ENCODE results near the gene GANAB. TPM values are rescaled to one million over a fixed set of nuclear protein-coding genes. Genes with fewer than 3 reads are reported as not detected.

GANAB gene
- total and polyA plus RNA-seq, 2 of the 13 experiments (the other 11 are each of a cell fraction or from before 2014, with no cell fraction given): 99.5 to 234 TPM

DNA sequence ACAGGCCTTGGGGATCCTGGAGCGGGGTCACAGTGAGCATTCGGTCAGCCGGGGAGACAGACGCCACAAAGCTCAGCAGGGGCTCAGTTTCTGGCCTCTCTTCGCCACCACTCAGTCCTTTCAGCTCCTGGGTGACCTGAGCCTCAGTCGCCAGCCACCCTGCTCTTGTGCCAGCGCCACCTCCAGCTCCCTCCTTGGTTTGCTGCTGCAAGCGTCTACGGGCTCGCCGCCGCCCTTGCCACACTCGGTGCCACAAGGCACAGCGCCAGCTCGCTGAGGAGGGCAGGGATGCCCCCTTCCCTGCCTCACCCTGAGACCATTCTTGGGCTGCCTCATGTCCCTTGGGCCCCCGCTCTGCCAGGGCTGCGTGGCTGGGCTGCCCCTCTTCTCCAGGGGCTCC lies 71.3 kb downstream of the GANAB start (continued):
- TF ChIP-seq, protein P1, sequence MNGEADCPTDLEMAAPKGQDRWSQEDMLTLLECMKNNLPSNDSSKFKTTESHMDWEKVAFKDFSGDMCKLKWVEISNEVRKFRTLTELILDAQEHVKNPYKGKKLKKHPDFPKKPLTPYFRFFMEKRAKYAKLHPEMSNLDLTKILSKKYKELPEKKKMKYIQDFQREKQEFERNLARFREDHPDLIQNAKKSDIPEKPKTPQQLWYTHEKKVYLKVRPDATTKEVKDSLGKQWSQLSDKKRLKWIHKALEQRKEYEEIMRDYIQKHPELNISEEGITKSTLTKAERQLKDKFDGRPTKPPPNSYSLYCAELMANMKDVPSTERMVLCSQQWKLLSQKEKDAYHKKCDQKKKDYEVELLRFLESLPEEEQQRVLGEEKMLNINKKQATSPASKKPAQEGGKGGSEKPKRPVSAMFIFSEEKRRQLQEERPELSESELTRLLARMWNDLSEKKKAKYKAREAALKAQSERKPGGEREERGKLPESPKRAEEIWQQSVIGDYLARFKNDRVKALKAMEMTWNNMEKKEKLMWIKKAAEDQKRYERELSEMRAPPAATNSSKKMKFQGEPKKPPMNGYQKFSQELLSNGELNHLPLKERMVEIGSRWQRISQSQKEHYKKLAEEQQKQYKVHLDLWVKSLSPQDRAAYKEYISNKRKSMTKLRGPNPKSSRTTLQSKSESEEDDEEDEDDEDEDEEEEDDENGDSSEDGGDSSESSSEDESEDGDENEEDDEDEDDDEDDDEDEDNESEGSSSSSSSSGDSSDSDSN (CRISPR knock-in tag; IDR thresholded peaks at IDR 0.05): no peak
- no peak for TF ChIP-seq ZNF552 (CRISPR knock-in tag; IDR thresholded peaks at IDR 0.05; ENCODE audit: borderline replicate concordance)
- TF ChIP-seq ZNF781 (CRISPR knock-in tag; IDR thresholded peaks at IDR 0.05; ENCODE audit: borderline replicate concordance, not compliant biosample characterization): no peak
- no peak for TF ChIP-seq ZNF18 (CRISPR knock-in tag; IDR thresholded peaks at IDR 0.05; ENCODE audit: insufficient replicate concordance)
- no peak for TF ChIP-seq YEATS4 (CRISPR knock-in tag; IDR thresholded peaks at IDR 0.05; ENCODE audit: borderline replicate concordance)
- TF ChIP-seq HOXD1 (CRISPR knock-in tag; IDR thresholded peaks at IDR 0.05): no peak
- TF ChIP-seq CBX5 (CRISPR knock-in tag; IDR thresholded peaks at IDR 0.05; ENCODE audit: borderline replicate concordance): no peak
- no peak for TF ChIP-seq ZFP36L1 (CRISPR knock-in tag; IDR thresholded peaks at IDR 0.05)
- TF ChIP-seq ZFP1 (CRISPR knock-in tag; IDR thresholded peaks at IDR 0.05): no peak
- TF ChIP-seq ZKSCAN8 (CRISPR knock-in tag; IDR thresholded peaks at IDR 0.05; ENCODE audit: borderline replicate concordance): no peak
- TF ChIP-seq SIX1 (CRISPR knock-in tag; IDR thresholded peaks at IDR 0.05; ENCODE audit: borderline replicate concordance): no peak
- no peak for TF ChIP-seq ZNF589 (CRISPR knock-in tag; conservative IDR thresholded peaks at IDR 0.05)
- no peak for TF ChIP-seq ZSCAN31 (CRISPR knock-in tag; IDR thresholded peaks at IDR 0.05; ENCODE audit: low read depth)
- TF ChIP-seq, protein P2, sequence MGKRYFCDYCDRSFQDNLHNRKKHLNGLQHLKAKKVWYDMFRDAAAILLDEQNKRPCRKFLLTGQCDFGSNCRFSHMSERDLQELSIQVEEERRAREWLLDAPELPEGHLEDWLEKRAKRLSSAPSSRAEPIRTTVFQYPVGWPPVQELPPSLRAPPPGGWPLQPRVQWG (CRISPR knock-in tag; IDR thresholded peaks at IDR 0.05; ENCODE audit: borderline replicate concordance, low read depth): no peak
- no peak for TF ChIP-seq MEF2D (CRISPR knock-in tag; IDR thresholded peaks at IDR 0.05)
- no peak for TF ChIP-seq HMG20A (CRISPR knock-in tag; IDR thresholded peaks at IDR 0.05; ENCODE audit: borderline replicate concordance)
- TF ChIP-seq ZNF441 (CRISPR knock-in tag; IDR thresholded peaks at IDR 0.05; ENCODE audit: borderline replicate concordance): no peak
- TF ChIP-seq, protein P3, sequence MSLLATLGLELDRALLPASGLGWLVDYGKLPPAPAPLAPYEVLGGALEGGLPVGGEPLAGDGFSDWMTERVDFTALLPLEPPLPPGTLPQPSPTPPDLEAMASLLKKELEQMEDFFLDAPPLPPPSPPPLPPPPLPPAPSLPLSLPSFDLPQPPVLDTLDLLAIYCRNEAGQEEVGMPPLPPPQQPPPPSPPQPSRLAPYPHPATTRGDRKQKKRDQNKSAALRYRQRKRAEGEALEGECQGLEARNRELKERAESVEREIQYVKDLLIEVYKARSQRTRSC (CRISPR knock-in tag; IDR thresholded peaks at IDR 0.05; ENCODE audit: low read depth): no peak
- no peak for TF ChIP-seq ZNF556 (CRISPR knock-in tag; IDR thresholded peaks at IDR 0.05; ENCODE audit: borderline replicate concordance)
- TF ChIP-seq, protein P4, sequence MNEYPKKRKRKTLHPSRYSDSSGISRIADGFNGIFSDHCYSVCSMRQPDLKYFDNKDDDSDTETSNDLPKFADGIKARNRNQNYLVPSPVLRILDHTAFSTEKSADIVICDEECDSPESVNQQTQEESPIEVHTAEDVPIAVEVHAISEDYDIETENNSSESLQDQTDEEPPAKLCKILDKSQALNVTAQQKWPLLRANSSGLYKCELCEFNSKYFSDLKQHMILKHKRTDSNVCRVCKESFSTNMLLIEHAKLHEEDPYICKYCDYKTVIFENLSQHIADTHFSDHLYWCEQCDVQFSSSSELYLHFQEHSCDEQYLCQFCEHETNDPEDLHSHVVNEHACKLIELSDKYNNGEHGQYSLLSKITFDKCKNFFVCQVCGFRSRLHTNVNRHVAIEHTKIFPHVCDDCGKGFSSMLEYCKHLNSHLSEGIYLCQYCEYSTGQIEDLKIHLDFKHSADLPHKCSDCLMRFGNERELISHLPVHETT (CRISPR knock-in tag; conservative IDR thresholded peaks at IDR 0.05): no peak
- no peak for TF ChIP-seq SNAI1 (CRISPR knock-in tag; IDR thresholded peaks at IDR 0.05; ENCODE audit: borderline replicate concordance)
- TF ChIP-seq TFDP1 (CRISPR knock-in tag; IDR thresholded peaks at IDR 0.05; ENCODE audit: borderline replicate concordance): no peak
- TF ChIP-seq ZSCAN22 (CRISPR knock-in tag; IDR thresholded peaks at IDR 0.05): no peak
- TF ChIP-seq NFATC3 (CRISPR knock-in tag; IDR thresholded peaks at IDR 0.05): no peak
